HEK293 (cell line): ENCODE data around the gene MND1.

Experiments
- BCL6B ChIP-seq: fragments of 450-650 bp; formaldehyde crosslinking; IDR thresholded peaks from 2 replicates; pipeline ENCODE4 v1.5.1; 2017; ENCODE audit warnings: missing biosample characterization, missing genetic modification characterization
- GLIS1 ChIP-seq: fragments of 450-650 bp; formaldehyde crosslinking; IDR thresholded peaks from 2 replicates; pipeline ENCODE4 v1.5.1; 2016; ENCODE audit warnings: missing biosample characterization, missing genetic modification characterization
- KLF10 ChIP-seq: fragments of 450-650 bp; IDR thresholded peaks from 2 replicates; pipeline ENCODE4 v1.5.1; 2018; ENCODE audit warnings: missing biosample characterization, mild to moderate bottlenecking, missing genetic modification characterization
- KLF17 ChIP-seq: fragments of 450-650 bp; formaldehyde crosslinking; IDR thresholded peaks from 2 replicates; pipeline ENCODE4 v1.5.1; 2016; ENCODE audit warnings: missing biosample characterization, missing genetic modification characterization
- TRIM28 ChIP-seq: IDR thresholded peaks from 2 replicates; pipeline ENCODE4 v1.6.1; 2011; ENCODE audit warnings: low read length, control low read depth, borderline replicate concordance
- YY1 ChIP-seq: fragments of 450-650 bp; formaldehyde crosslinking; IDR thresholded peaks from 2 replicates; pipeline ENCODE4 v1.5.1; 2018; ENCODE audit warnings: missing biosample characterization, missing genetic modification characterization
- ZBTB11 ChIP-seq: fragments of 450-650 bp; formaldehyde crosslinking; conservative IDR thresholded peaks from 2 replicates; pipeline ENCODE4 v1.5.1; 2016; ENCODE audit warnings: low read depth, missing biosample characterization, missing genetic modification characterization
- ZNF132 ChIP-seq: fragments of 450-650 bp; formaldehyde crosslinking; IDR thresholded peaks from 2 replicates; pipeline ENCODE4 v1.5.1; 2017; ENCODE audit warnings: missing biosample characterization, missing genetic modification characterization, borderline replicate concordance
- ZNF23 ChIP-seq: fragments of 450-650 bp; formaldehyde crosslinking; IDR thresholded peaks from 2 replicates; pipeline ENCODE4 v1.5.1; 2016; ENCODE audit warnings: missing biosample characterization, missing genetic modification characterization, borderline replicate concordance
- ZNF274 ChIP-seq, 2 experiments: fragments of 200-500 bp in 1 of 2; fragments of 450-650 bp in 1 of 2; sonication (Bioruptor generic) in 1 of 2; formaldehyde crosslinking in 1 of 2; IDR thresholded peaks; 2 replicates each; pipeline versions ENCODE4 v1.5.1 to v1.6.1; 2014 to 2016; ENCODE audit warnings: borderline replicate concordance in 1 of 2, inconsistent platforms in 1 of 2, low read length in 1 of 2, missing biosample characterization in 1 of 2, missing genetic modification characterization in 1 of 2
- ZNF426 ChIP-seq: fragments of 450-650 bp; formaldehyde crosslinking; IDR thresholded peaks from 2 replicates; pipeline ENCODE4 v1.5.1; 2017; ENCODE audit warnings: missing biosample characterization, missing genetic modification characterization, mild to moderate bottlenecking, inconsistent platforms, moderate library complexity
- ZNF433 ChIP-seq: fragments of 450-650 bp; formaldehyde crosslinking; IDR thresholded peaks from 2 replicates; pipeline ENCODE4 v1.5.1; 2016; ENCODE audit warnings: missing biosample characterization, missing genetic modification characterization, low read depth
- ZNF48 ChIP-seq: fragments of 450-650 bp; formaldehyde crosslinking; IDR thresholded peaks from 2 replicates; pipeline ENCODE4 v1.5.1; 2016; ENCODE audit warnings: missing biosample characterization, missing genetic modification characterization
- ZNF518A ChIP-seq: fragments of 450-650 bp; formaldehyde crosslinking; conservative IDR thresholded peaks from 2 replicates; pipeline ENCODE4 v1.5.1; 2016; ENCODE audit warnings: low read depth, missing biosample characterization, missing genetic modification characterization
- ZNF544 ChIP-seq: fragments of 450-650 bp; formaldehyde crosslinking; IDR thresholded peaks from 2 replicates; pipeline ENCODE4 v1.5.0; 2017; ENCODE audit warnings: missing biosample characterization, missing genetic modification characterization
- ZNF549 ChIP-seq: fragments of 450-650 bp; IDR thresholded peaks from 2 replicates; pipeline ENCODE4 v1.5.1; 2018; ENCODE audit warnings: missing biosample characterization, missing genetic modification characterization, mild to moderate bottlenecking, inconsistent platforms, moderate library complexity
- ZNF560 ChIP-seq: fragments of 450-650 bp; formaldehyde crosslinking; IDR thresholded peaks from 2 replicates; pipeline ENCODE4 v1.5.1; 2017; ENCODE audit warnings: missing biosample characterization, missing genetic modification characterization, borderline replicate concordance
- ZNF571 ChIP-seq: fragments of 450-650 bp; formaldehyde crosslinking; IDR thresholded peaks from 2 replicates; pipeline ENCODE4 v1.5.0; 2017; ENCODE audit warnings: missing biosample characterization, missing genetic modification characterization
- ZNF596 ChIP-seq: fragments of 450-650 bp; IDR thresholded peaks from 2 replicates; pipeline ENCODE4 v1.5.0; 2018; ENCODE audit warnings: missing biosample characterization, mild to moderate bottlenecking, missing genetic modification characterization, moderate library complexity
- ZNF654 ChIP-seq: fragments of 450-650 bp; formaldehyde crosslinking; IDR thresholded peaks from 2 replicates; pipeline ENCODE4 v1.5.1; 2016; ENCODE audit warnings: low read depth, missing biosample characterization, missing genetic modification characterization
- ZNF658 ChIP-seq: fragments of 450-650 bp; formaldehyde crosslinking; IDR thresholded peaks from 2 replicates; pipeline ENCODE4; 2016; ENCODE audit warnings: missing biosample characterization, missing genetic modification characterization
- ZNF660 ChIP-seq: fragments of 450-650 bp; IDR thresholded peaks from 2 replicates; pipeline ENCODE4 v1.5.1; 2018; ENCODE audit warnings: missing biosample characterization, mild to moderate bottlenecking, missing genetic modification characterization
- ZNF704 ChIP-seq: fragments of 450-650 bp; formaldehyde crosslinking; IDR thresholded peaks from 2 replicates; pipeline ENCODE4 v1.5.1; 2016; ENCODE audit warnings: missing biosample characterization, missing genetic modification characterization
- ZNF707 ChIP-seq: fragments of 450-650 bp; formaldehyde crosslinking; IDR thresholded peaks from 2 replicates; pipeline ENCODE4 v1.5.1; 2016; ENCODE audit warnings: missing biosample characterization, missing genetic modification characterization
- ZNF777 ChIP-seq: fragments of 450-650 bp; formaldehyde crosslinking; IDR thresholded peaks from 2 replicates; pipeline ENCODE4 v1.5.1; 2017; ENCODE audit warnings: missing biosample characterization, missing genetic modification characterization, borderline replicate concordance
- ZNF843 ChIP-seq: fragments of 450-650 bp; formaldehyde crosslinking; IDR thresholded peaks from 2 replicates; pipeline ENCODE4 v1.5.1; 2016; ENCODE audit warnings: missing biosample characterization, missing genetic modification characterization
- ZSCAN23 ChIP-seq: fragments of 450-650 bp; formaldehyde crosslinking; IDR thresholded peaks from 2 replicates; pipeline ENCODE4 v1.5.1; 2016; ENCODE audit warnings: missing biosample characterization, missing genetic modification characterization

The MND1 gene

GRCh38 chr4:153344131-153345011 is at the start of gene MND1 (continued):
- no peak for TF ChIP-seq ZNF274 (IDR thresholded peaks at IDR 0.05; ENCODE audit: low read length)
- TF ChIP-seq ZNF274 (tag by site-specific recombination; IDR thresholded peaks at IDR 0.05; ENCODE audit: borderline replicate concordance), result no peak
- no peak for TF ChIP-seq BCL6B
- TF ChIP-seq ZNF707 (tag by site-specific recombination), result no peak
- TF ChIP-seq ZNF433 (tag by site-specific recombination), result no peak
- TF ChIP-seq ZNF48, result no peak
- TF ChIP-seq ZNF596, result no peak
- no peak for TF ChIP-seq ZNF777 (tag by site-specific recombination)
- no peak for TF ChIP-seq ZNF544
- no peak for TF ChIP-seq ZNF426
- TF ChIP-seq ZSCAN23 (tag by site-specific recombination), result no peak
- no peak for TF ChIP-seq ZNF571 (tag by site-specific recombination)
- TF ChIP-seq ZNF654 (tag by site-specific recombination), result peak; percentile 51
- TF ChIP-seq ZNF132 (tag by site-specific recombination), result no peak
- no peak for TF ChIP-seq TRIM28
- peak; percentile 56; the same call in 1 of the 2 replicates for TF ChIP-seq KLF10 (tag by site-specific recombination)
- TF ChIP-seq ZNF704 (tag by site-specific recombination), result no peak
- TF ChIP-seq ZNF843 (tag by site-specific recombination), result no peak; the same call in 1 of the 2 replicates
- no peak for TF ChIP-seq ZNF660 (tag by site-specific recombination)
- no peak for TF ChIP-seq ZNF560 (tag by site-specific recombination)
- TF ChIP-seq ZNF549, result no peak
- TF ChIP-seq KLF17, result no peak; the same call in 1 of the 2 replicates
- TF ChIP-seq ZBTB11 (tag by site-specific recombination), result peak; percentile 55
- no peak for TF ChIP-seq ZNF518A (tag by site-specific recombination)
- TF ChIP-seq ZNF658, result no peak
- TF ChIP-seq YY1 (tag by site-specific recombination), result peak; percentile 73; the same call in 1 of the 2 replicates
- peak; percentile 51; the same call in 1 of the 2 replicates for TF ChIP-seq GLIS1 (tag by site-specific recombination)
- no peak for TF ChIP-seq ZNF23 (tag by site-specific recombination)
